GM12875 (cell line): ENCODE measurements around the gene TBC1D14.
"Not testable (repeated sequence)": the region's sequence is repeated elsewhere in the genome, so short reads cannot be mapped to it uniquely, and the experiment has no call there.

Experiments used
- H3K4me3 ChIP-seq: one replicate; pipeline ENCODE4 v1.5.1; 2011; ENCODE audit warnings: low read depth, low read length, control low read depth
- TF ChIP-seq, protein P1 (sequence below): IDR thresholded peaks from 2 replicates; pipeline ENCODE4 v1.5.1; 2011; ENCODE audit warnings: low read depth, mild to moderate bottlenecking, control low read depth, inconsistent platforms, low read length, moderate library complexity, borderline replicate concordance; ENCODE audit not compliant: insufficient read depth

The TBC1D14 gene

DNA sequence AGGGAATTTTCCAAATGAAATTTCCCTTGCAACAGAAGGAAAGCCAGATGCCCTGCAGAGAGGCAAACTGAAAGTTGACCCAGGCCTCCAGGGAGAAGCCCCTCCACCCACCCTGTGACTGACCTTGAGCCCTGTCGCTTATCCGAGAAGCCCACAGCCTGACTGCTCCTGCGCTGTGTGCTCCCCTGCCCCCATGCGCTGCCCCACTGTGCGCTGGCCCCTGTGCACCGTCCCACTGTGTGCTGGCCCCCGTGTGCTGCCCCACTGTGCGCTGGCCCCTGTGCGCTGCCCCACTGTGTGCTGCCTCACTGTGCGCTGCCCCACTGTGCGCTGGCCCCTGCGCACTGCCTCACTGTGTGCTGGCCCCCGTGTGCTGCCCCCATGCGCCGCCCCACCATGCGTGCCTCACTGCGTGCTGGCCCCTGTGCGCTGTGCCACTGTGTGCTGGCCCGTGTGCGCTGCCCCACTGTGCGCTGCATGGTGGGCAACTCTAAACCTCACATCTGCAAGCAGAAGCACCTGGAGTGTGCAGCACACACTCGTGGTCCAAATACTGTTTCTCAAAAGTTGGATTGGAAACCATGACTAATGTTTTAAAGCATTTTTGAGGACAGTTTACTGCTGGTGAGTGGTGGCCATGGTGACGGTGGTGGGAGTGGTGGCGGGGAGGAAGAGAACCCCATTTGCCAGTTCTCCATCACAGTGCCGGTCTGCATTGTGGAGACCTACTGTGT is 166.5 kb downstream of the TBC1D14 start:
- TF ChIP-seq, protein P1, sequence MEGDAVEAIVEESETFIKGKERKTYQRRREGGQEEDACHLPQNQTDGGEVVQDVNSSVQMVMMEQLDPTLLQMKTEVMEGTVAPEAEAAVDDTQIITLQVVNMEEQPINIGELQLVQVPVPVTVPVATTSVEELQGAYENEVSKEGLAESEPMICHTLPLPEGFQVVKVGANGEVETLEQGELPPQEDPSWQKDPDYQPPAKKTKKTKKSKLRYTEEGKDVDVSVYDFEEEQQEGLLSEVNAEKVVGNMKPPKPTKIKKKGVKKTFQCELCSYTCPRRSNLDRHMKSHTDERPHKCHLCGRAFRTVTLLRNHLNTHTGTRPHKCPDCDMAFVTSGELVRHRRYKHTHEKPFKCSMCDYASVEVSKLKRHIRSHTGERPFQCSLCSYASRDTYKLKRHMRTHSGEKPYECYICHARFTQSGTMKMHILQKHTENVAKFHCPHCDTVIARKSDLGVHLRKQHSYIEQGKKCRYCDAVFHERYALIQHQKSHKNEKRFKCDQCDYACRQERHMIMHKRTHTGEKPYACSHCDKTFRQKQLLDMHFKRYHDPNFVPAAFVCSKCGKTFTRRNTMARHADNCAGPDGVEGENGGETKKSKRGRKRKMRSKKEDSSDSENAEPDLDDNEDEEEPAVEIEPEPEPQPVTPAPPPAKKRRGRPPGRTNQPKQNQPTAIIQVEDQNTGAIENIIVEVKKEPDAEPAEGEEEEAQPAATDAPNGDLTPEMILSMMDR: no peak
- H3K4me3 ChIP-seq: no peak overlapping the region

DNA sequence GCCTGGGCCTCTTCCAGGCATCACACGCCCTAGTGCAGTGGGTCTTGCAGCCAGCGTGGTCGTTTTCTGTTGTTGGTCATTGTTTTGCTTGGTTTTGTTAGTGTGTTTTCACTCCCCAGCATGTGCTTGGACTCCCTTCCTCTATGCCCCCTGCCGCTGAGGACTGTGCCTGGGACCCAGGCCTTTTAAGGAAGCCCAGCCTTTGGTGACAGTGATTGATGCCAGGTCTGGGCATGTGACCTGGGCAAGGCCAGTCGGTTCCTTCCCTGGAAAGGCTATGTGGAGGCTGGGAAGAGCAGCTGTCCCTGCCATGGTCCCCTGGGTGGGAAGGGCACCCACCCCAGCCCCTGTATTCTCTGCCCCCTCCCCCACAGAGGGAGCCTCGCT is 167.1 kb downstream of the TBC1D14 start:
- H3K4me3 ChIP-seq: no peak overlapping the region
- TF ChIP-seq, protein P1: no peak

DNA sequence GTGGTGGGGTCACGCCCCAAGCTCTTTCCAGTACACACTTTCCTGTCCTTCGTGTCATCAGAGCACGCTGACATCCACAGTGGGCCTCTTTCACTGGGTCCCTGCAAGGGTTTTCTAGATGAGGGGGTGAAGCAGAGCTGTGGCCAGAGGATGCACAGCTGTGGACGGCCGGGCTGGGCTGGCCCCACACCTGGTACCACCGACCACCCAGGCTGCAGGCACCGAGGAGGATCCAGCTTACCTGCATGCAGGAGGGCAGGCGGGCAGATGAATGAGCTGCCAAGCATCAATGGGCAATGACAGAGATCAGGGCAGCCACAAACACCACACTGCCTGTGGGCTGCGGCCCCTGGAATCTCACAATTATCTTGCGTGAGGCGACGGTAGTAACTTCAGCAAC is 167.7 kb downstream of the TBC1D14 start:
- H3K4me3 ChIP-seq: no peak overlapping the region
- TF ChIP-seq, protein P1: no peak

DNA sequence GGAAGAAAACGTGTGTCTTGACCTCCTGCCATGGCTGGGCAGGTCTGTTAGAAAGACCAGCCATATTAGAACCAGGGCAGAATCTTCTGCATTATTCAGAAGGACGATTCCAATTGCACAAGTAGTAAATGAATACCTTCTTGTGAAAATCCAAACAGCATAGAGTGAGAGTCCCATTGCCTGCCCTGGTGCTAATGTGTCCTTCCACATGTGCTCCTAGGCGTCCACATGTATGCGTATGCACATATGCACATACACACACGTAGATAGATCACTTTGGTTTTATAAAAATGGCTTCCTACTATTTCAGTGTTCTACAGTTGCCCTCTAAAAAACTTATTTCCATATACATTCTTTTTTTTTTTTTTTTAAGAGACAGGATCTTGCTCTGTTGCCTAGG is 168.4 kb downstream of the TBC1D14 start:
- no peak overlapping the region for H3K4me3 ChIP-seq
- TF ChIP-seq, protein P1: no peak

DNA sequence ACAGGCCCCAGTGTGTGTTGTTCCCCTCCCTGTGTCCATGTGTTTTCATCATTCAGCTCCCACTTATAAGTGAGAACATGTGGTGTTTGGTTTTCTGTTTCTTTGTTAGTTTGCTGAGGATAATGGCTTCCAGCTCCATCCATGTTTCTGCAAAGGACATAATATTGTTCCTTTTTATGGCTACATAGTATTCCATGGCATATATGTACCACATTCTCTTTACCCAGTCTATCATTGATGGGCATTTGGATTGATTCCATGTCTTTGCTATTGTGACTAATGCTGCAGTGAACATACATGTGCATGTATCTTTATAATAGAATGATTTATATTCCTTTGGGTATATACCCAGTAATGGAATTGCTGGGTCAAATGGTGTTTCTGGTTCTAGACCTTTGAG is 169.9 kb downstream of the TBC1D14 start:
- not testable (repeated sequence) for H3K4me3 ChIP-seq

DNA sequence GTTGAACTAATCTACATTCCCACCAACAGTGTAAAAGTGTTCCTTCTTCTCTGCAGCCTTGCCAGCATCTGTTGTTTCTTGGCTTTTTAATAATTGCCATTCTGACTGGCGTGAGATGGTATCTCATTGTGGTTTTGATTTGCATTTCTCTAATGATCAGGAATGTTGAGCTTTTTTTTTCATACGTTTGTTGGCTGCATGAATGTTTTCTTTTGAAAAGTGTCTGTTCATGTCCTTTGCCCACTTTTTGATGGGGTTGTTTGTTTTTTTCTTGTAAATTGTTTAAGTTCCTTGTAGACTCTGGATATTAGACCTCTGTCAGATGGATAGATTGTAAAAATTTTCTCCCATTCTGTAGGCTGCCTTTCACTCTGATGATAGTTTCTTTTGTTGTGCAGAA is 170.3 kb downstream of the TBC1D14 start:
- not testable (repeated sequence) for H3K4me3 ChIP-seq
